ENCODE measurements around the gene FICD.

GRCh38 chr12:108477881-108478259, 37.2 kb upstream of the FICD start:
- TF ChIP-seq CTCF (IDR thresholded peaks at IDR 0.05; ENCODE audit: low read depth, low read length, poor library complexity, severe bottlenecking): no peak
- TF ChIP-seq EZH2phosphoT487 (IDR thresholded peaks at IDR 0.05; ENCODE audit: borderline replicate concordance, low read length): no peak

All from DOHH2 (cell line).